OCI-LY3 (cell line): Measurements from ENCODE around the gene RASSF1.

Experiments used
- EZH2phosphoT487 ChIP-seq: fragments of 200-600 bp; shearing (Covaris generic); IDR thresholded peaks from 2 replicates; pipeline ENCODE4 v1.6.1; 2018; ENCODE audit warnings: antibody characterized with exemption, mixed run types, low read depth
- TF ChIP-seq, protein P1 (sequence below): fragments of 200-600, 300-600 bp; sonication (generic); IDR thresholded peaks from 2 replicates; pipeline ENCODE4 v1.5.1; 2014; ENCODE audit warnings: antibody characterized with exemption, low read length, low read depth

DNA sequence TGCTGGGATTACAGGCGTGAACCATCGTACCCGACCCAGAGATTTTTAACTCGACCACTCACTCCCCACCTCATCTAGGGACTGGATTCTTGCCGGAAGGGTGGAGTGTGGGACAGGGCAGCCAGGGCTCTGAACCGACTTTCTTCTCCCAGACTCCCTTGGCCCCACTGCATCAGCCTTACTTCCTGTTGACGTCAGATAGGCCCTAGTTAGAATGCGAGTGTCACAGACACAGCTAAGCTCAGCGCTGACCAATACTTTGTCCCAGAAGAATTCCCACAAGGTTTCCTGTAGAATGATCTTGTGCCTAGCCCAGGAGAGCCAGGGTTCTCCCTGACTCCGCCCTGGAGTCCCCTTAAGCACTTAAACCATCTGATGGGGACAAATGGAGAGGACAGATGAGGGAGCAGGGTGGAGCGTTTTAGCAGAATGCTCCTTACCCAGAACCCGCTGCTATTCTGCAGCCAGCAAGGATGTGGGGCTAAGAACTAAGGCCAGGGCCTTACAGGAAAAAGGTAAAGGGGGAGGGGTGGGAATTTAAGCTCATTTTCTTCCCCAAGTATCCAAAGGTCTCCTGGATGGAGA lies 6.8 kb downstream of the RASSF1 start:
- TF ChIP-seq, protein P1, sequence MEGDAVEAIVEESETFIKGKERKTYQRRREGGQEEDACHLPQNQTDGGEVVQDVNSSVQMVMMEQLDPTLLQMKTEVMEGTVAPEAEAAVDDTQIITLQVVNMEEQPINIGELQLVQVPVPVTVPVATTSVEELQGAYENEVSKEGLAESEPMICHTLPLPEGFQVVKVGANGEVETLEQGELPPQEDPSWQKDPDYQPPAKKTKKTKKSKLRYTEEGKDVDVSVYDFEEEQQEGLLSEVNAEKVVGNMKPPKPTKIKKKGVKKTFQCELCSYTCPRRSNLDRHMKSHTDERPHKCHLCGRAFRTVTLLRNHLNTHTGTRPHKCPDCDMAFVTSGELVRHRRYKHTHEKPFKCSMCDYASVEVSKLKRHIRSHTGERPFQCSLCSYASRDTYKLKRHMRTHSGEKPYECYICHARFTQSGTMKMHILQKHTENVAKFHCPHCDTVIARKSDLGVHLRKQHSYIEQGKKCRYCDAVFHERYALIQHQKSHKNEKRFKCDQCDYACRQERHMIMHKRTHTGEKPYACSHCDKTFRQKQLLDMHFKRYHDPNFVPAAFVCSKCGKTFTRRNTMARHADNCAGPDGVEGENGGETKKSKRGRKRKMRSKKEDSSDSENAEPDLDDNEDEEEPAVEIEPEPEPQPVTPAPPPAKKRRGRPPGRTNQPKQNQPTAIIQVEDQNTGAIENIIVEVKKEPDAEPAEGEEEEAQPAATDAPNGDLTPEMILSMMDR: no peak
- no peak for TF ChIP-seq EZH2phosphoT487
